Stomach (tissue), 4 donors: ENCODE measurements around the gene MCEE.

Experiments
- EP300 ChIP-seq: sonication (generic); formaldehyde crosslinking; IDR thresholded peaks from one replicate; pipeline ENCODE4 v1.6.1; 2017; ENCODE audit warnings: antibody characterized with exemption
- POLR2AphosphoS5 ChIP-seq, 3 donors: sonication (generic); formaldehyde crosslinking; IDR thresholded peaks; one replicate each; pipeline ENCODE4 v1.6.1; 2016; ENCODE audit warnings: antibody characterized with exemption in 3 of 3
- TF ChIP-seq, protein P1 (sequence below), 7 experiments: fragments of 450-650 bp in 4 of 7; fragments of 200-600 bp in 3 of 7; sonication (generic) in 3 of 7; IDR thresholded peaks; one replicate each; pipeline ENCODE4 v1.5.1; 2016 to 2019; ENCODE audit warnings: antibody characterized with exemption in 7 of 7, control low read depth in 2 of 7, mild to moderate bottlenecking in 1 of 7

DNA sequence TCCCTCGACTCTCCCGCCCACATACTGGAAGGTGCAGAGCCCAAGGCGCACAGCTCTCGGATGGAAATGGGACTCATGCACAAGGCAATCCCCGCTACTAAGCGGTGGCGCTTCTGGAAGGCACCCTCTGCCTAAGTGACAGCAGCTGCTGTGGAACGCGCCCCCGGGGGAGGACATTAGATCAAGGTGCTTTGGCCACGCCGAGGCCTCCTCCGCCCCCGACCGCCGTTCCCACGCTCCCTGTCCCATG is 202 bp downstream of the MCEE start:
- TF ChIP-seq POLR2AphosphoS5 (IDR thresholded peaks at IDR 0.05) = no peak
- no peak for TF ChIP-seq EP300
- TF ChIP-seq, protein P1, sequence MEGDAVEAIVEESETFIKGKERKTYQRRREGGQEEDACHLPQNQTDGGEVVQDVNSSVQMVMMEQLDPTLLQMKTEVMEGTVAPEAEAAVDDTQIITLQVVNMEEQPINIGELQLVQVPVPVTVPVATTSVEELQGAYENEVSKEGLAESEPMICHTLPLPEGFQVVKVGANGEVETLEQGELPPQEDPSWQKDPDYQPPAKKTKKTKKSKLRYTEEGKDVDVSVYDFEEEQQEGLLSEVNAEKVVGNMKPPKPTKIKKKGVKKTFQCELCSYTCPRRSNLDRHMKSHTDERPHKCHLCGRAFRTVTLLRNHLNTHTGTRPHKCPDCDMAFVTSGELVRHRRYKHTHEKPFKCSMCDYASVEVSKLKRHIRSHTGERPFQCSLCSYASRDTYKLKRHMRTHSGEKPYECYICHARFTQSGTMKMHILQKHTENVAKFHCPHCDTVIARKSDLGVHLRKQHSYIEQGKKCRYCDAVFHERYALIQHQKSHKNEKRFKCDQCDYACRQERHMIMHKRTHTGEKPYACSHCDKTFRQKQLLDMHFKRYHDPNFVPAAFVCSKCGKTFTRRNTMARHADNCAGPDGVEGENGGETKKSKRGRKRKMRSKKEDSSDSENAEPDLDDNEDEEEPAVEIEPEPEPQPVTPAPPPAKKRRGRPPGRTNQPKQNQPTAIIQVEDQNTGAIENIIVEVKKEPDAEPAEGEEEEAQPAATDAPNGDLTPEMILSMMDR (IDR thresholded peaks at IDR 0.05) = no peak
